ENCODE measurements around the gene MYH14.
"Not testable (repeated sequence)": the region's sequence is repeated elsewhere in the genome, so short reads cannot be mapped to it uniquely, and the experiment has no call there.

The MYH14 gene

DNA sequence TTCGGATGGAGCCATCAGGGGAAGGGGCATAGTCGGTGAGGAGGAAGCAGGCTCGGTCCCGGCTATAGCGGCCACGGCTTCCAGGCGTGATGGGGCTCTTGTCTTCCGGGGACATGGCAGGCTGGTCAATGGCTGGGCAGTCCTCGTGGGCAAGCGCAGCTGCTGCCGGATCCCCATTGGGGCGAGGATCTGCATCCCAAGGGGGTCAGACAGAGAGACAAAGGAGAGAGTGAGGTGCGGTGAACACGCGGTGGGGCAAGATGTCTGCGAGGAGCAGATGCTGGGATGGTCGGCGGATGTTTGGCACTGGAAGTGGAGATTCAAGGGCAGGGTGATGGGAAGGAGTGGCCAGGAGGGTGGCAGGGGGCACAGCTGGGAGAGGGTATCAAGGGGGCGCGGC, 117.2 kb downstream of the MYH14 start:
- DNase-seq (ENCODE audit: low spot score): no peak

DNA sequence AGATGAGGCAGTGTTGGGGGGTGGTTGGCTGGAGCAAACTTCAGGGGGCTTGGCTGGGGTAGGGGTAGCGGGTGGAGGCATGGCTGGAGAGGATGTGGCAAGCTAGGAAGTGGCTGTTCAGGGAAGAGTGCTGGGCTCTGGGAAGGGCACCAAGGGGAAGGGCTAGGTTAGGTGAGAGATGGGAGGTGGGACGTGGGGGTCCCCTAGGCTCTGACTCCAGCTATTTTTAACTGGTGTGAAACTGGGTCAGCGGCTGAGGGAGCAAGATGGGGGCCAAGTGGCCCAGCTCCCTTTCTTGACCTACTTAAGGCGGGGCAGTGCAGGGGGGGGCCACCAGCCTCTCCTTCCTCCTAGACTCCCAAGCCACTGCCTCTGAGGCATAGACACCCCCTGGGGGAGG, 118.4 kb downstream of the MYH14 start:
- no peak for DNase-seq (ENCODE audit: low spot score)

- no peak for DNase-seq (ENCODE audit: low spot score)
Measured at GRCh38 chr19:50322234-50322633, 118.8 kb downstream of the MYH14 start.

DNA sequence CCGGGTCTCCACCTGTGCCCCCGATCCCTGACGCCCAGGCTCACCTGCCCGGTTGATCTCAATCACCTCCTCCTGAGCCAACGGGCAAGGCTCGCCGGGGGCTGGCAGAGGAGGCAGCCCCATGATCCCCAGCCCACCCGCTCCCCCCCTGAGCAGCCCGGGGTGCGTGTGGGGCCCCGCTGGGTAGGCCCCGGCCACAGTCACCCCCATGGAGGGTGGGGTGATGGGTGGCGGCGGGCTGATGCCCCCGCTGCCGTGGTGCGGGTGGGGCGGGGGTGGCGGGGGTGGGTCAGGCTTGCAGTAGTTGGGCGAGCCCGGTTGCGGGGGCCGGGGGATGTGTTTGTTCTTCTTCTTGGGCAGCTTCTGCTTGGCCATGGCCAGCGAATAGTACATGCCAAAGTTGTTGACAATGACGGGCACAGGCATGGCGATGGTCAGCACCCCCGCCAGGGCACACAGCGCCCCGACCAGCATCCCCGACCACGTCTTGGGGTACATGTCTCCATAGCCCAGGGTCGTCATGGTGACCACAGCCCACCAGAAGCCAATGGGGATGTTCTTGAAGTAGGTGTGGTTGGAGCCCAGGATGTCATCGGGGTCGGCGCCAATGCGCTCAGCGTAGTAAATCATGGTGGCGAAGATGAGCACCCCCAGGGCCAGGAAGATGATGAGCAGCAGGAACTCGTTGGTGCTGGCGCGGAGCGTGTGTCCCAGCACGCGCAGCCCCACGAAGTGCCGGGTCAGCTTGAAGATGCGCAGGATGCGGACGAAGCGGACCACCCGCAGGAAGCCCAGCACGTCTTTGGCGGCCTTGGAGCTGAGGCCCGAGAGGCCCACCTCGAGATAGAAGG, 119.7 kb downstream of the MYH14 start:
- DNase-seq (ENCODE audit: low spot score): no peak

GRCh38 chr19:50323782-50324133, 120.3 kb downstream of the MYH14 start:
- DNase-seq (ENCODE audit: low spot score): no peak

DNA sequence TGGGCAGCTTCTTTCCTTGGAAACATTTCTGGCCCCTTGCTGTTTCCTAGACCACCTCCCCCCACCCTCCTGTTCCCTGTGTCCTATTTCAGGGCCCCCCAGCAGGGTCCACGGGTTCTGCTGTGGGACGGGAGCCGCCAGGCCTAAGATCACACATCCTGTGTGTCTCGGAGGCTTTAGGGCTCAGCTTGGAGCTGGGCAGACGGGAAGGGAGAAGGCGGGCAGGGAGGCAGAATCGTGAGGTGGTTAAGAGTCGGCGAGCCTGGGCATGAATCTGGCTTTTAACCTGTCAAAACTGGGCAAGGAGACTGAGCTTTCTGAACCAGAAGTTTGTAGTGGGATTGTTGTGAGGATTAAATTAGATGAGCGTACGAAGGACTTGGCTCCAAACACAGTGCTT, 120.9 kb downstream of the MYH14 start:
- DNase-seq (ENCODE audit: low spot score): no peak

DNA sequence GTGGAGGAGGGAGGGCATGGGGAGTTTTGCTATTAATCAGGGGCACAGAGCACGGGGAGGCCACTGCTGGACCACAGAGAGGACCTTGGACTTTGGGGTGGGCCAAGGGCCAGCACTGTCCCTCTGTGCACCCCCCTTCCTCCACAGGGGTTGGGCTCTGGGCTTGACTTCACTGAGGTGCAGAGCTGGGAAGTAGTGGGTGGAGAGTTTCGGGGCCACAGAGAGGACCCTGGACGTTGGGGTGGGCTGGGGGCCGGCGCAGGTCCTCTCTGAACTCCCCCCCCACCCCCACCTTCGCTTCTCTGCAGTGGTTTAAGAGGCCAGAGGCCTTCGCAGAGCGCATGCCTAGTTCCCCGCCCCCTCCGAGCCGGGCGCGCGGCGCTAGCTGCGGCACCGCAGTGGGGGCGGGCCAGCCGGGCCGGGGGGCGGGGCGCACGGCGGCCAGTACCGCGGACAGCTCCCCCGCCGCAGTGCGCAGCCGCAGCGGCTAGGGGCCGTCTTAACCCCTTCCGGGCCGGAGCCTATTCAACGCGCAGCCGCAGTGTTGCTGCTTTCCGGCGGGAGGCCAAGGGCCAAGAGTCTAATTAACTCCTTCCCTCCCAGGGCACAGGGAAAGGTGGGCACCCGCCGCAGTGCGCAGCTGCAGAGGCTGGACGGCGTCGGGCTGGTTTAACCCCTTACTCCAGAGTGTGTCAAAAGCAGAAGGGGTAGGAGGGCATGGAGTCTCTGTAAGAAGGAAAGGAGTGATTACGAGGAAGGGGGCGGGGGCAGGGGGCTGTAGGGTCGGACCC, 122.1 kb downstream of the MYH14 start:
- DNase-seq (ENCODE audit: low spot score): peak; percentile 70

GRCh38 chr19:50326101-50326664, 122.8 kb downstream of the MYH14 start:
- no peak for DNase-seq (ENCODE audit: low spot score)

- DNase-seq (ENCODE audit: low spot score): no peak
Measured at GRCh38 chr19:50327013-50327412, 123.6 kb downstream of the MYH14 start.

DNA sequence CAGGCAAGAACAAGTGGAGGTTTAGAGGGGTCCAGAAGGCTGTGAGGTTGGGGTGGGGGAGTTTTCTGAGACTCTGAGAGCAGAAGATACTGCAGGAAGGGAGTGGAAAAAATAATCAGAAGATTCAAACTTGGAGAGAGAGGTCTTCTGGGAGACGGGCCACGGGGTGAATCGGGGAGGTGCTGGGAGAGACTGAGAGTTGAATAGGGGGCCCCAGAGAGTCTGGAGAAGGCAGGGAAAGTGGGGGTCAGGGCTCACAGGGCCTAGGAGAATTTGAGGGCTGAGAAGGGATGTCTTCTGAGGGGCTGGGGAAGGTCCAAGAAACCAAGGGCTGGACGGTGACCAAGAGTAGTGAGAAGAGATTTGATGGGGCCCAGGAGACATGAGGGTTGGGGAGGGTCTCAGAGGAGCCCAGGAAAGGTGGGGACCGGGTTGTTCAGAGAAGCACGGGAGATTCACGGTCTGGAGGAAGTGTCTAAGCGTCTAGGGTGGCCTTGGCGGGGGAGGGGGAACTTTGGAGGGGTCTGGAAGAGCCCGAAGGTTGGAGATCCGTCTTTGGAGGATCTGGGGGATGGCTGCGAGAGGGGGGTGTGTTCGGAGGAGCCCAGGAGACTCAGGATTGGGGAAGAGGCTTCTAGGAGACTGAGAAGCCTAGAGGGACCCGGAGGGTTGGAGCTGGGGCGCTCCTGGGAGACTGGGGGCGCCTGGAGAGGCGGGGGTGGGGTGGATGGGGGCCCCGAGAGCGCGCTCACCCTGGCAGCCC, 124.2 kb downstream of the MYH14 start:
- no peak for DNase-seq (ENCODE audit: low spot score)

GRCh38 chr19:50328224-50328872, 124.9 kb downstream of the MYH14 start:
- DNase-seq (ENCODE audit: low spot score): no peak

- no peak for DNase-seq (ENCODE audit: low spot score)
Measured at GRCh38 chr19:50328873-50329145, 125.4 kb downstream of the MYH14 start.

- DNase-seq (ENCODE audit: low spot score): peak; percentile 98
Measured at GRCh38 chr19:50329146-50329925, 125.9 kb downstream of the MYH14 start, which contains the start of gene KCNC3. Gene KCNC3 (minus strand): TSS chr19:50329377. CDS start chr19:50329082, 295 bp downstream.

GRCh38 chr19:50329926-50330294, 126.5 kb downstream of the MYH14 start:
- not testable (repeated sequence) for DNase-seq (ENCODE audit: low spot score)

DNA sequence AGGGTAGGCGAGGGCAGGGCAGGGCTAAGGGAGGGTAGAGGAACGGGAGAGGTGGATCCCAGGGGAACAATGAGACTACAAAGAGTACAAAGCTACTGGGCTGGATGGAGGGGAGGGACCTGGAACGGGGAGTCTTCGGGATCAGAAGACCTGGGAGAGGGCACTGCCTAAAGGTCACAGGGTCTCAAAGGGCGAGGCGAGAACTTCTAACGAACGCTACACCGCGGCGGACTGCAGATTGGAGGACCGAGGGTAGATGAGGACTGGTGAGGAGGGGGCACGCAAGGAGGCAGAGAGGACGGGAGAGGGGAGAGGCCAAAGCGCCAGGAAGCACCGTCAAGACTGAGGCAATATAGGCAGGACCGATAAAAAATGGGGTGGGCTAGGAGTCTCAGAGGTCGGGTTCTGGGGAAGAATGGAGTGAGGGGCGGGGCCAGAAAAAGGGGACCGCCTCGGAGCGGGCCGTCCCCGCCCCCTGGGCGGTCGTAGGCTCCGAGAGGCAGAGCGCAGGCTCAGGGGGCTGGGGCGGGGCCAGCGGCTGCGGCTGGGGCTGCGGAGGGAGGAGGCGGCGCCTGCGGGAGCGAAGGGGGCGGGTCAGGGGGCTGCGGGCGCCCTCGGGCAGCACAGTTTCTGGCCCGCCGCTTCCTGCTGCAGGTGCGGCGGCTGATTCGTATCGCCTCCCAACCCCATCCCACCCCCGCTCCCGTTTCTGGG, 127.1 kb downstream of the MYH14 start:
- DNase-seq (ENCODE audit: low spot score): peak; percentile 86

DNA sequence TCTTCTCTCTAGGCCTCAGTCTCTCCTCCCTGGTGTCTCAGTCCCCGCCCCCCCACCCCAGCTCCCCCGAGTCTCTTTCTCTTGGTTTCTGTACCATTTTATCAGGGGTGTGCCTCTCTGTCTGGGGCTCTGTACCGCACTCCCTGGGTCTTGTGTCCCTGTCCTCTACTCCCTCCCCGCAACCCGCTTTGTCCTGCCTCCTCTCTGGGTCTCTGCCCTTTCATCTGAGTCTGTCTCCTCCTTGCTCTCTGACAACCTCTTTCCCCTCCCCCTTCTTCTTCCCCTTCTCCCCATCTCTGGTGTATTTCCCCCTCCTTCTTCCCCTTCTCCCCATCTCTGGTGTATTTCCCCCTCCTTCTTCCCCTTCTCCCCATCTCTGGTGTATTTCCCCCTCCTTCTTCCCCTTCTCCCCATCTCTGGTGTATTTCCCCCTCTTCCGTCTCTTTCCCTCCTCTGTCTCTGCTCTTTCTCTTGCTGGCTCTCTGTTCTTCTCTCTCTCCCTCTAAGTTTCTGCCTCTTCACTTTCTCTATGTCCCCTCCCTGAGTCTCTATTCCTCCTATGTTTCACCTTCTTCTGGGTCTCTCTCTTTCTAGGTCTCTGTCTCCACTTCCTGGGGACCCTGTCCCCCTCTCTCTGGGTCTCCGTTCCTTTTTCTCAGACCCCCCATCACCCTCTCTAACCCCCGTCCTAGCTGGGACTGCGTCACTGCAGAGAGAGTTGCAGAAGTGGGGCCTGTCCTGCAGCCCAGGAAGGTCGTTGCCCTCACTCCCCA, 128.0 kb downstream of the MYH14 start:
- DNase-seq (ENCODE audit: low spot score): no peak

GRCh38 chr19:50331994-50332243, 128.5 kb downstream of the MYH14 start:
- DNase-seq (ENCODE audit: low spot score): no peak

GRCh38 chr19:50332244-50333038, 129.0 kb downstream of the MYH14 start:
- DNase-seq (ENCODE audit: low spot score): no peak

GRCh38 chr19:50333235-50333736, 129.9 kb downstream of the MYH14 start:
- DNase-seq (ENCODE audit: low spot score): peak; percentile 82
